Peyer's patch (tissue), 4 donors: ENCODE results near the gene CACNA1H. TPM values are rescaled to one million over a fixed set of nuclear protein-coding genes. Genes with fewer than 3 reads are reported as not detected.

Source experiments
- DNase-seq, 3 donors: peaks; one replicate each; pipeline ENCODE4 v3.0.0-alpha.2; 2017 to 2019
- H3K27ac ChIP-seq, 4 donors: fragments of 200-600 bp; sonication (generic); one replicate each; pipeline ENCODE4 v1.5.1; 2016 to 2019
- H3K27me3 ChIP-seq, 2 donors: fragments of 200-600 bp; sonication (generic); one replicate each; pipeline ENCODE4 v1.5.1; 2019
- H3K36me3 ChIP-seq, 3 donors: fragments of 200-600 bp; sonication (generic); one replicate each; pipeline ENCODE4 v1.5.1; 2016 to 2019
- H3K4me1 ChIP-seq, 4 donors: fragments of 200-600 bp; sonication (generic); one replicate each; pipeline ENCODE4 v1.5.1; 2016 to 2019
- H3K4me3 ChIP-seq, 4 donors: fragments of 200-600 bp; sonication (generic); 1 replicate in 3 of 4; 2 replicates in 1 of 4; pipeline ENCODE4 v1.5.1; 2016 to 2019; ENCODE audit warnings: mild to moderate bottlenecking in 1 of 4
- H3K9me3 ChIP-seq, 4 donors: fragments of 200-600 bp; sonication (generic); one replicate each; pipeline ENCODE4 v1.5.1; 2016 to 2019; ENCODE audit warnings: mild to moderate bottlenecking in 1 of 4
- CTCF ChIP-seq, 6 experiments: fragments of 450-650 bp in 4 of 6; fragments of 200-600 bp in 2 of 6; sonication (generic) in 1 of 6; IDR thresholded peaks; one replicate each; pipeline ENCODE4 v1.5.1; 2017 to 2019; ENCODE audit warnings: antibody characterized with exemption in 6 of 6, mild to moderate bottlenecking in 3 of 6, moderate library complexity in 1 of 6
- POLR2A ChIP-seq, 2 donors: fragments of 450-650 bp; IDR thresholded peaks; one replicate each; pipeline ENCODE4 v1.5.1; 2017; ENCODE audit warnings: antibody characterized with exemption in 2 of 2, mild to moderate bottlenecking in 2 of 2, moderate library complexity in 2 of 2
- total RNA-seq, 4 donors: library from RNA; depleted of rRNA; stranded (reverse); fragments of >200 nt; gene quantifications; one replicate each; pipeline ENCODE4 v1.1.0, GENCODE V29; 2016

The CACNA1H gene
- total RNA-seq, 4 donors from 2014 or later: 4.0 to 28.9 (median 9.7) TPM

GRCh38 chr16:1126586-1126985 lies 26.3 kb upstream of the CACNA1H start:
- no peaks in the 10 kb centered on the region for H3K9me3 ChIP-seq
- no peak for TF ChIP-seq POLR2A (IDR thresholded peaks at IDR 0.05)
- no peak for TF ChIP-seq CTCF (IDR thresholded peaks at IDR 0.05)
- H3K4me3 ChIP-seq: no peak overlapping the region
- no peaks in the 10 kb centered on the region for H3K27me3 ChIP-seq
- no peak for DNase-seq
- no peak overlapping the region for H3K27ac ChIP-seq
- H3K36me3 ChIP-seq: no peaks in the 10 kb centered on the region
- H3K4me1 ChIP-seq: no peaks in the 10 kb centered on the region

- no peaks in the 10 kb centered on the region for H3K9me3 ChIP-seq
- H3K4me3 ChIP-seq: no peak overlapping the region
- TF ChIP-seq POLR2A (IDR thresholded peaks at IDR 0.05) (no peak), CTCF (IDR thresholded peaks at IDR 0.05) (no peak)
- no peaks in the 10 kb centered on the region for H3K4me1 ChIP-seq
- no peaks in the 10 kb centered on the region for H3K27me3 ChIP-seq
- H3K27ac ChIP-seq: no peak overlapping the region
- no peaks in the 10 kb centered on the region for H3K36me3 ChIP-seq
- no peak for DNase-seq
Observed at GRCh38 chr16:1127101-1127500, 25.8 kb upstream of the CACNA1H start.

GRCh38 chr16:1127971-1128715 lies 24.8 kb upstream of the CACNA1H start:
- TF ChIP-seq CTCF (IDR thresholded peaks at IDR 0.05) (no peak), POLR2A (IDR thresholded peaks at IDR 0.05) (no peak)
- Histone ChIP-seq H3K27me3 (no peaks in the 10 kb centered on the region), H3K9me3 (no peaks in the 10 kb centered on the region), H3K27ac (no peak overlapping the region), H3K4me3 (no peak overlapping the region), H3K4me1 (no peaks in the 10 kb centered on the region), H3K36me3 (no peaks in the 10 kb centered on the region)
- no peak for DNase-seq

- no peaks in the 10 kb centered on the region for H3K36me3 ChIP-seq
- H3K27ac ChIP-seq: no peak overlapping the region
- H3K9me3 ChIP-seq: no peaks in the 10 kb centered on the region
- H3K4me3 ChIP-seq: no peak overlapping the region
- no peaks in the 10 kb centered on the region for H3K27me3 ChIP-seq
- no peak for DNase-seq
- no peak for TF ChIP-seq CTCF (IDR thresholded peaks at IDR 0.05)
- no peak for TF ChIP-seq POLR2A (IDR thresholded peaks at IDR 0.05)
- no peaks in the 10 kb centered on the region for H3K4me1 ChIP-seq
Observed at GRCh38 chr16:1129106-1129960, 23.6 kb upstream of the CACNA1H start.

GRCh38 chr16:1130382-1130781 lies 22.5 kb upstream of the CACNA1H start:
- no peak for DNase-seq
- Histone ChIP-seq H3K27ac (no peak overlapping the region), H3K4me3 (no peak overlapping the region), H3K9me3 (no peaks in the 10 kb centered on the region), H3K36me3 (no peaks in the 10 kb centered on the region), H3K27me3 (no peaks in the 10 kb centered on the region), H3K4me1 (no peaks in the 10 kb centered on the region)
- no peak for TF ChIP-seq POLR2A (IDR thresholded peaks at IDR 0.05)
- TF ChIP-seq CTCF (IDR thresholded peaks at IDR 0.05): no peak
